HPDE6-E6E7 (cell line): ENCODE data around the gene CDC14C.
"Not testable (repeated sequence)": the region's sequence is repeated elsewhere in the genome, so short reads cannot be mapped to it uniquely, and the experiment has no call there.

ENCODE experiments used
- DNase-seq: peaks from one replicate; pipeline ENCODE4 v3.0.0; 2011; ENCODE audit warnings: missing footprints; ENCODE audit errors: extremely low spot score

Gene CDC14C

GRCh38 chr7:48924433-48924832 is at the start of gene CDC14C:
Gene CDC14C (plus strand): TSS chr7:48924547. CDS start chr7:48924673, 126 bp downstream.
- no peak for DNase-seq

- peak; percentile 27 for DNase-seq
Measured at GRCh38 chr7:48875045-48875916, 49.1 kb upstream of the CDC14C start.

DNA sequence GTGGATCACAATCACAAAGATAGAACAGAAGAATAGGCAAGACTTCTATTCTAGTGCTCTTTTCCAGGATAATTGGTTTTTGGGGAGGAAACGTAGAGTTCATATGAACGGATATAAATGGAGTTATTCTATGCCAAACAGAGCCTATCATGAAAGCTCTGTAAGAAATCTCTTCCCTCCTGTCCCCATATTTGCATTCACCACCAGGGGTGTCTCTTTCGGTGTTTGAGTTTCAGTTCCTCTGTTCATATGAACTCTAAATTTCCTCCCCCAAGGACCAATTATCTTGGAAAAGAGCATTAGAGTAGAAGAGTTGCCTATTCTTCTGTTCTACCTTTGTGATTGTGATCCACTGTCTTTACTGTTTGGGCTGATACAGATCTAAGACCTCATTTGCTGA is 48.3 kb upstream of the CDC14C start:
- no peak for DNase-seq

DNA sequence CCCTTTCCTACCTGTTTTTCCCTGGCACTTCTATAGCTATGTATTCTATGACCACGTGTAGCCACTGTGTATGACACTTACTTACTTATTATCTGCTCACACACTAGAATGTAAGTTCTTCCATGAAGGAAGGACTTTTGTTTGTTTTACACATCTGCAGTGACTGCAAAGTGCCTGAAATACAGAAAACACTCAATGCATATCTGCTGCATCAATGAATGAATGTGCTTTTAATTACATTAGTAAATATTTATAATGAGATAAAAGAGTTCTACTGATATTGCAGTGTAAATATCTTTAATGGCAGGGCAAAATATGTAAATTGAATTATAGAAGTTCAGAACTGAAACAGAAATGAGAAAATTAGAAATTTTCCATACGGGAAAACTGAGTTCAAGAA is 43.5 kb upstream of the CDC14C start:
- DNase-seq = no peak

- DNase-seq = peak; percentile 33
Measured at GRCh38 chr7:48887500-48887899, 36.8 kb upstream of the CDC14C start.

DNA sequence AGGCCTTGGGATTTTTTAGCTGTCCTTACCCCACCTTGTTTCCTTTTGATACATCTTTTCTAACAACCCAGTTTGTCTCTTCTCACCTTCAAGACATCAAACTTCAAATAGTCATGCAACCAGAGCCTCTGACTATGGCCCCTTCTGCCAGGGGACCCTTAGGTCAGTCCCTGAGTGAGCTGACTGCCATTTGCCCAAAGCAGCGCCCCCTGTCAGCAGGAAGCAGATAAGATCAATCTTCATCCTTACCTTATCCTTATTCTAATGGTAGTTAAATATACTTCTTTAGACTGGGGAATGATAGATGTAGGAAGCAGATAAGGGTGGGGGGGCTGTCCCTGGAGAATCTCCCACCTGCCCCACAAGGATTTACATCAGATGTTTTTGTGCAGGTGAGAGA is 29.8 kb upstream of the CDC14C start:
- no peak for DNase-seq

- no peak for DNase-seq
Measured at GRCh38 chr7:48899932-48900331, 24.4 kb upstream of the CDC14C start.

- no peak for DNase-seq
Measured at GRCh38 chr7:48901966-48902365, 22.4 kb upstream of the CDC14C start.

DNA sequence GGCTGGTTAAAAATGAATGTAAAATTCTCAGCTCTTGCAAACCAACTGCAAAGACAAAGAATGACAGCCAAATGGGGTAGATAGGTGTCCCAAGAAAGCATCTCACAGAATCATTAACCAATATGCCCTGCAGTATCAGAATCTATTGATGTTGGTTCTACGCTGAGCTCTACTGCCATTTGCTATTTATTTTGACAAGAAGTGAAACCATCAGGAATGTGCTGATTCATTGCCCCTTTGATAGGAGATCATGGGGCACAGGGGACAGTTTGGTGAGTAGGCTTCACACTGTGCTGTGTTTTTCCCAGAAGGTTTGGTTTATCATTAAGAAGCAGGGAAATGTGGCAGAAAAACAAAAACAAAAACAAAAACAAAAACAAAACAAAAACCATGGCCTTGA is 19.4 kb upstream of the CDC14C start:
- DNase-seq = no peak

DNA sequence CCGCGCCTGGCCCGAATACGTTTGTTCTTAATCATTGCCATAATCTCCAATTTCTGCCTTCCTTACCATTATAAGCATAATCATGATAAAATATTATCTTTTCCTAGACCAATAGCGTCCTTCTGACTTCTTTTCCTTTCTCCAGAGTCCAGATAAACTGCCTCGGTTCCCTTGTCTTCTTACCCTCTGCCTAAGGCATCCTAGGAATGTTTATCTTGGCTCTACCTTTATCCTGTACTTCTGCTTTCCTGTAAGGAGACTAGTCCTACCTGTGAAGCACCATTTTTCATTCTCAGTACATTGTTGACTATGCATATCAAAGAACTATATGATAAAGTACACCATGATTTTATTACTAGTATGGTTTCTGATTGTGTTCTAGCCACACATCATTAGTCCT is 18.7 kb upstream of the CDC14C start:
- not testable (repeated sequence) for DNase-seq

- DNase-seq = not testable (repeated sequence)
Measured at GRCh38 chr7:48909887-48910286, 14.5 kb upstream of the CDC14C start.

DNA sequence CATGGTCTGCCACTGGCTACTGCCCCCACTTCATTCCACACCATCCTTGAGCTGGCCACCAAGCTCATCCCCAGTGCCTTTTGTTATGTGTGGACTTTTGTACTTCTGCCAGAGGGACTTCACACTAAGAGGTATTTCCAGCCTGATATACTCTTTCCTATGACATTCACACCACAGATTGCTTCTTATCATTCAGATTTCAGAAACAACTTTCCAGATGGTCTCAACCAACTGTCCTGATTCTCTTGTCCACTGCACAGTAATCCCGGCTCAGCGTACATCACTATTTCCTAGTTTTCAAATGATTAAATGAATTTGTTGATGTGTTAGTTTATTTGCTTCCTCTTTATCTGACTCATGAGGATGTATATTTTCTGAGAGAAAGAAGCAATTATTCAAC is 7.1 kb downstream of the CDC14C start:
- no peak for DNase-seq

DNA sequence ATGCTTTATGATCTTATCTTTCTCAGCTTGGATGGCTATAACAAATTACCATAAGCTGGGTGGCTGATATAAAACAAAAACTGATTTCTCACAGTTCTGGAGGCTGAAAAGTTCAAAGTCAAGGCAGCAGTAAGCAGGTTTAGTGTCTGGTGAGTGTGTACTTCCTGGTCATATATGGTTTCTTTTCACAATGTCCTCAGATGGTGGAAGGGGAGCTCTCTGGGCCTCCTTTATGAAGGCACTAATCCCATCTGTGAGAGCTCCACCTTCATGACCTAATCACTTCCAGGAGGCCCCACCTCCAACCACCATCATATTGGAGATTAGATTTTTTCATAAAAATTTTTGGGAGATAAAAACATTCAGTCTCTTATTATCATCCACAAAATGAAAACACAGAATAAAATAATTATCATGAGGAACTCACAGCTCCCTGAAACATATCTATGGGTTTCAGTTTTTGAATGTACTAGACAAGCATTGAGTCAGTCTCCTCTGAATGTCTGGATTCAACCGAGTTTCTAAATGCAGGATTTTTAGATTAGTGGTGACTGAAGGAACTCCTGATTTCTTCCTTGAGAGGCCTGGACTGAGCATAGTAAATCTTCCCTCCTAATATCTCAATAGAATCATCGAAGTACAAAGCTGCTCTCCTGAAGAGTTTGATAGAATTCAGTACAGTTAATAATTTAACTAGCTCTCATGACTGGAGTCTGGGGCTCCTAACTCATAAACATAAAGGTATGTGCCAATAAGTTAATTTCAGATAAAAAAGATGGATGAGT is 8.0 kb downstream of the CDC14C start:
- DNase-seq = no peak

DNA sequence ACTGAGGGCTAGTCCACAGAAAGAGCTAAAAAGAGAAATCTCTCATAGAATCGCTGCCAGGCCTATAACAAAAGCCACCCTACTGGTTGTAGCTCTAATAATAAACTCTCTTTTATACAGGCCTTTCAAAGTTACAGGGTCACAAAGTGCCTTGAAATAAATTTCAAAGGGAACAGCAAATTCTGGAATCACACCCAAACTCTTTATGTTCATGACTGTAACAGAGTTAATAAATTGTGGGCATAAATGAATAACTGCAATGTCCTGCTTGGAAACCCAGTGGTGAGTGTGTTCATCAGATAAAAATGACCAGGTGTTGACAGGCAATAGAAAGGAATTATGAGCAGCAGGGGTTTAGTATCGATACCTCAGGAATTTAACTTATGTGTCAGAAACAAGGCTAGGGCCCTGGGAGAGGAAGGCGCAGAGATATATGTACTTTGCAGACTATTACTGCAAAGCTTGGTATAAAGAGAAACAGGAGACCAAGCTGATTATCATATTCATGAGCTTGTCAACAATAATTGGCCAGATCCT is 9.3 kb downstream of the CDC14C start:
- DNase-seq = no peak

DNA sequence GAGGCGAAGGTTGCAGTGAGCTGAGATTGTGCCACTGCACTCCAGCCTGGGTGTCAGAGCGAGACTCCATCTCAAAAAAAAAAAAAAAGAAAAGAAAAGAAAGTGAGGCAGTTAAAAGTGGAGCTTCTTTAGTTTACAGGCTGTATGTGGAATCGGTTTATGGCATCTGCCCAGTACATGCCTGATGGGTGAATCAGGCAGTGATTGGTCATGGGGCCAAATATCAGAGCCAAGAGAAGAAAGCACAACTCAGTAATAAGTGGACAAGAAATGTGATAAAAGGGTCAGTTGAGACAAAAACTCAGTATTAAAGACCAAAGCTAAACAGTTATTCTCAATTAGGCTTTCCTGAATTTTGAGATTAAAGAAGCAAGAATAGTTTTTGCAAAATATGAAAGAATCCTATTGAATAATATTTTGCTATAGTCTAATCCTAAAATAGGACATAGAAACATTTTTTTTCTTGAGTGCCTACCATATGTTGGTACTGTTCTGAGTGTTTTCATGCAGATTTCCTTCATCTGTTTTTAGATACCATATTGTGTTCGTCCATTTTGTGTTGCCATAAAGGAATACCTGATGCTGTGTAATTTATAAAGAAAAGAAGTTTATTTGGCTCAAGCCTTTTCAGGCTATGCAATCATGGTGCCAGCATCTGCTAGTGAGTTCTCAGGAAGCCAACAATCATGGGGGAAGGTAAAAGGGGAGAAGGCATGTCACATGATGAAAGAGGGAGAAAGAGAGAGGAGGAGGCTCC is 14.4 kb downstream of the CDC14C start:
- DNase-seq = peak; percentile 4

DNA sequence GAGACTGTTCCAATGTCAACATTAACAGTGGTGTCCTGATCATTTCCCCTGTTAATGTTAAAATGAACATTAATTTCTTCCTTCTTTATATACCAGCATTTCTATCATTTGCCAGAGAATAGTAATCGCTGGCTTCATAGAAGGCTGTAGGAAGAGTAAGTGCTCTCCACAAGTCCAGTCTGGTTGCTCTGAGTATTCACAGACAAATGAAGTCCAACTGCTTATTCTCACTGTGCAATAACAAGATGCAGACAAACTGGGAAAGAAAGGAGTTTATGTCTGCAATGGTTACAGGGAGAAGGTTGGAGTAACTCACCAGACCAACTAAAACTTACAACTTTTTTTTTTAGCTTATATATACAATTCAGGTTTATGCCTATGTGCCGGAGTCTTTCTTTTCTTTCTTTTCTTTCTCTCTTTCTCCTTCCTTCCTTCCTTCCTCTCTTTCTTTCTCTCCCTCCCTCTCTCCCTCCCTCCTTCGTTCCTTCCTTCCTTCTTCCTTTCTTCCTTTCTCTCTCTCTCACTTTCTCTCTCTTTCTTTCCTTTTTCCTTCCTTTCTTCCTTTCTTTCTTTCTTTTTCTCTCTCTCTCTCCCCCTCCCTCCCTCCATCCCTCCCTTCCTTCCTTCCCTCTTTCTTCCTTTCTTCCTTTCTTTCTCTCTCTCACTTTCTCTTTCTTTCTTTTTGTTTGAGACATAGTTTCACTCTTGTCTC is 19.1 kb downstream of the CDC14C start:
- DNase-seq = no peak

- DNase-seq = no peak
Measured at GRCh38 chr7:48955916-48956315, 31.6 kb downstream of the CDC14C start.

DNA sequence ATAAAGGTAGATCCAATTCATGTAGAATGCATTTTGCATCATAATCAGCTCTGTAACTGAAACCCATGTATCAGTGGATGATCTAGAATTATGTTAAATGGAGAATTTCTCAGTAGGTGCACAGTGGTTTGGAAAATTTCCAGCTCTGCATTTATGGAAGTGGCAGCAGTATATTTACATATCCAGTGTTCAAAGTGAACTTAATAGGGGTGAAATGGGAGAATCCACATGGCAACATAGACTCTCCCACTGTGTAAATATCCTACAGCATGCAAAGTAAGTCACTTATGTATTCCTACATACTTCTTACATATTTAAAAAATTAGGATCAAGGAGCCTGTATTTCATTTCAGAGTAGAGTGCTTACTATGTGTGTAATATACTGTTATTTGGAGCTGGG is 35.3 kb downstream of the CDC14C start:
- DNase-seq = no peak

GRCh38 chr7:48962821-48963505 is 38.6 kb downstream of the CDC14C start:
- no peak for DNase-seq

DNA sequence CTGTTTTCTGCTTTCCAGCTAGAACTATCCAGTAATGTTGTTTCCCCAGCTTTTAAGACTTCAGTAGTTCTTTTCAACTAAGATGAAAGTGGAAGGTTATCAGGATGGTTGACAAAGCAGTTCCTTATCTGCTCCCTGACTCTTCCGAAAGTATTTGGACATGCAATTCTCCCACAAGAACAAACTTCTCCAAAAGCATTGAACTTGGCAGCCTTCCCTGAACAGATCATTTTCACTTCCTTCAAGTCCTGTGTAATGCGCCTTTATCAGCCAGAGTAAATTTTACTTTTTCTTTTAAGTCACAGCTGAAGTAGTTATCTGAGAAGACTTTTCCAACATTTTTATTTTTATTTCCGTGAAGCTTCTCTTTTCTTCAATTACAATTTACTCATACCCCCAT is 39.7 kb downstream of the CDC14C start:
- no peak for DNase-seq

GRCh38 chr7:48971173-48971572 is 46.8 kb downstream of the CDC14C start:
- DNase-seq = no peak
